ES-I3 (cell line): ENCODE measurements around the gene SLC35G6.

Experiments used
- H3K36me3 ChIP-seq: 2 replicates; pipeline ENCODE4 v1.6.1; 2013; ENCODE audit warnings: mild to moderate bottlenecking, low read length, control low read depth, moderate library complexity; ENCODE audit not compliant: insufficient read depth
- H3K4me1 ChIP-seq: 2 replicates; pipeline ENCODE4 v1.6.1; 2013; ENCODE audit warnings: mild to moderate bottlenecking, control low read depth, low read length; ENCODE audit not compliant: insufficient read depth
- H3K9ac ChIP-seq: 2 replicates; pipeline ENCODE4 v1.6.1; 2013; ENCODE audit warnings: low read depth, mild to moderate bottlenecking, low read length, moderate library complexity
- H3K9me3 ChIP-seq: 2 replicates; pipeline ENCODE4 v1.6.1; 2013; ENCODE audit warnings: mild to moderate bottlenecking, low read length, moderate library complexity; ENCODE audit not compliant: control insufficient read depth, insufficient read depth

Gene SLC35G6

DNA sequence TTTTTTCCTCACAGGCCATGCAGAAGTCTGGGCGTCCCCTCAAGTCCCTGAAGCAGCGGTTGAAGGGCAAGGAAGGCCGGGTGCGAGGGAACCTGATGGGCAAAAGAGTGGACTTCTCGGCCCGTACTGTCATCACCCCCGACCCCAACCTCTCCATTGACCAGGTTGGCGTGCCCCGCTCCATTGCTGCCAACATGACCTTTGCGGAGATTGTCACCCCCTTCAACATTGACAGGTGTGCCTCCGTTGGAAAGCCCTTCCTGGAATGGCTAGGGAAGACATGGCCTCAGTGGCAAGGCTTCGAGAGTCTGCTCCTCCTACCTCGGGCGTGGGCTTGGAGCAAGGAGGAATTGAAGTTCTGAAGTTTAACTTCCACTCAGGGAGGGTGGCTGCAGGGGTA lies 16.4 kb downstream of the SLC35G6 start:
- H3K36me3 ChIP-seq, result peaks cover 46% of the 10 kb centered on the region
- no peaks in the 10 kb centered on the region for H3K4me1 ChIP-seq
- H3K9ac ChIP-seq, result no peak overlapping the region
- H3K9me3 ChIP-seq, result no peaks in the 10 kb centered on the region

GRCh38 chr17:7499161-7499560 lies 17.9 kb downstream of the SLC35G6 start:
- Histone ChIP-seq H3K36me3 (peaks cover 60% of the 10 kb centered on the region), H3K4me1 (no peaks in the 10 kb centered on the region), H3K9me3 (no peaks in the 10 kb centered on the region), H3K9ac (no peak overlapping the region)

DNA sequence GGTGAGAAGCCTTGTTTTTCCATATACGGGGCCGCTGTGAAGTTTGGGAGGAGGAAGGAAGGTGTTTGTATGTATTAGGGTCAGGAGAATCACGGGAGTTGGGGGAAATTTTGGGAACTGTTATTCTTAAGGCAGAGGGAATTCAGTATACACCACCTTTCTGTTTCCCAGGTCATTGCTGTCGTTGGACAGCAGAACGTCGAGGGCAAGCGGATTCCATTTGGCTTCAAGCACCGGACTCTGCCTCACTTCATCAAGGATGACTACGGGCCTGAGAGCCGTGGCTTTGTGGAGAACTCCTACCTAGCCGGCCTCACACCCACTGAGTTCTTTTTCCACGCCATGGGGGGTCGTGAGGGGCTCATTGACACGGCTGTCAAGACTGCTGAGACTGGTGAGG lies 20.5 kb downstream of the SLC35G6 start:
- Histone ChIP-seq H3K9me3 (no peaks in the 10 kb centered on the region), H3K9ac (no peak overlapping the region), H3K4me1 (no peaks in the 10 kb centered on the region), H3K36me3 (peaks cover 67% of the 10 kb centered on the region)

GRCh38 chr17:7502171-7502847 lies 21.1 kb downstream of the SLC35G6 start:
- H3K36me3 ChIP-seq, result peaks cover 66% of the 10 kb centered on the region
- H3K9ac ChIP-seq, result no peak overlapping the region
- H3K9me3 ChIP-seq, result no peaks in the 10 kb centered on the region
- no peaks in the 10 kb centered on the region for H3K4me1 ChIP-seq

- Histone ChIP-seq H3K9ac (no peak overlapping the region), H3K36me3 (peaks cover 59% of the 10 kb centered on the region)
Measured at GRCh38 chr17:7502987-7503386, 21.7 kb downstream of the SLC35G6 start.

DNA sequence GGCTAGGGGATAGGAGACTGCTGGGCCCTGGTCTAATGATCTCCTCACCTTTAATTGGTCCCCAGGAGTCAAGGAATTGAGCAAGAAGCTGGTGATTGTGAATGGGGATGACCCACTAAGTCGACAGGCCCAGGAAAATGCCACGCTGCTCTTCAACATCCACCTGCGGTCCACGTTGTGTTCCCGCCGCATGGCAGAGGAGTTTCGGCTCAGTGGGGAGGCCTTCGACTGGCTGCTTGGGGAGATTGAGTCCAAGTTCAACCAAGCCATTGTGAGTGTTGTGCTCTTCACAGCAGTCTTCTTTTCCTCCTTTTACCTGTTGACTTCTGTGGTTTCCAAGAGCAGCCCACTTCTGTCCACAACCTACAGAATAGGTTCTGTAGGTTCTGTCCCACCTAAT lies 22.3 kb downstream of the SLC35G6 start:
- Histone ChIP-seq H3K4me1 (no peaks in the 10 kb centered on the region), H3K9ac (no peak overlapping the region), H3K36me3 (peaks cover 54% of the 10 kb centered on the region), H3K9me3 (no peaks in the 10 kb centered on the region)

More at GRCh38 chr17:7502987-7503386, 21.7 kb downstream of the SLC35G6 start:
- Histone ChIP-seq H3K9me3 (no peaks in the 10 kb centered on the region), H3K4me1 (no peaks in the 10 kb centered on the region)

GRCh38 chr17:7508145-7508544 lies 26.9 kb downstream of the SLC35G6 start:
- peaks cover 38% of the 10 kb centered on the region for H3K36me3 ChIP-seq
- no peaks in the 10 kb centered on the region for H3K9me3 ChIP-seq
- no peaks in the 10 kb centered on the region for H3K4me1 ChIP-seq
- no peak overlapping the region for H3K9ac ChIP-seq

- Histone ChIP-seq H3K4me1 (no peaks in the 10 kb centered on the region), H3K36me3 (peaks cover 32% of the 10 kb centered on the region), H3K9ac (no peak overlapping the region), H3K9me3 (no peaks in the 10 kb centered on the region)
Measured at GRCh38 chr17:7508846-7509245, 27.6 kb downstream of the SLC35G6 start.

- Histone ChIP-seq H3K36me3 (peaks cover 27% of the 10 kb centered on the region), H3K9ac (no peak overlapping the region), H3K4me1 (no peaks in the 10 kb centered on the region), H3K9me3 (no peaks in the 10 kb centered on the region)
Measured at GRCh38 chr17:7509937-7510336, 28.7 kb downstream of the SLC35G6 start.

GRCh38 chr17:7511108-7511507 lies 29.9 kb downstream of the SLC35G6 start:
- Histone ChIP-seq H3K9me3 (no peaks in the 10 kb centered on the region), H3K4me1 (no peaks in the 10 kb centered on the region), H3K36me3 (peaks cover 25% of the 10 kb centered on the region), H3K9ac (no peak overlapping the region)

GRCh38 chr17:7512105-7512504 lies 30.9 kb downstream of the SLC35G6 start:
- Histone ChIP-seq H3K9ac (no peak overlapping the region), H3K36me3 (peaks cover 17% of the 10 kb centered on the region), H3K4me1 (no peaks in the 10 kb centered on the region), H3K9me3 (no peaks in the 10 kb centered on the region)

- peaks cover 15% of the 10 kb centered on the region for H3K36me3 ChIP-seq
Measured at GRCh38 chr17:7512824-7513540, 31.7 kb downstream of the SLC35G6 start.

DNA sequence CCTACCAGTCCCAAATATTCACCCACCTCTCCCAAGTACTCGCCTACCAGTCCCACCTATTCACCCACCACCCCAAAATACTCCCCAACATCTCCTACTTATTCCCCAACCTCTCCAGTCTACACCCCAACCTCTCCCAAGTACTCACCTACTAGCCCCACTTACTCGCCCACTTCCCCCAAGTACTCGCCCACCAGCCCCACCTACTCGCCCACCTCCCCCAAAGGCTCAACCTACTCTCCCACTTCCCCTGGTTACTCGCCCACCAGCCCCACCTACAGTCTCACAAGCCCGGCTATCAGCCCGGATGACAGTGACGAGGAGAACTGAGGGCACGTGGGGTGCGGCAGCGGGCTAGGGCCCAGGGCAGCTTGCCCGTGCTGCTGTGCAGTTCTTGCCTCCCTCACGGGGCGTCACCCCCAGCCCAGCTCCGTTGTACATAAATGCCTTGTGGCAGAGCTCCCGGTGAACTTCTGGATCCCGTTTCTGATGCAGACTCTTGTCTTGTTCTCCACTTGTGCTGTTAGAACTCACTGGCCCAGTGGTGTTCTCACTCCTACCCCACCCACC lies 32.7 kb downstream of the SLC35G6 start:
- Histone ChIP-seq H3K9ac (no peak overlapping the region), H3K9me3 (no peaks in the 10 kb centered on the region), H3K4me1 (no peaks in the 10 kb centered on the region), H3K36me3 (peaks cover 12% of the 10 kb centered on the region)

More at GRCh38 chr17:7512824-7513540, 31.7 kb downstream of the SLC35G6 start:
- Histone ChIP-seq H3K9ac (no peak overlapping the region), H3K9me3 (no peaks in the 10 kb centered on the region), H3K4me1 (no peaks in the 10 kb centered on the region)

- Histone ChIP-seq H3K4me1 (no peaks in the 10 kb centered on the region), H3K9ac (no peak overlapping the region), H3K9me3 (no peaks in the 10 kb centered on the region), H3K36me3 (peaks cover 8% of the 10 kb centered on the region; the same call in 1 of the 2 replicates)
Measured at GRCh38 chr17:7515911-7516610, 34.8 kb downstream of the SLC35G6 start.
